Measurements from ENCODE around the gene PSKH1.

The PSKH1 gene

DNA sequence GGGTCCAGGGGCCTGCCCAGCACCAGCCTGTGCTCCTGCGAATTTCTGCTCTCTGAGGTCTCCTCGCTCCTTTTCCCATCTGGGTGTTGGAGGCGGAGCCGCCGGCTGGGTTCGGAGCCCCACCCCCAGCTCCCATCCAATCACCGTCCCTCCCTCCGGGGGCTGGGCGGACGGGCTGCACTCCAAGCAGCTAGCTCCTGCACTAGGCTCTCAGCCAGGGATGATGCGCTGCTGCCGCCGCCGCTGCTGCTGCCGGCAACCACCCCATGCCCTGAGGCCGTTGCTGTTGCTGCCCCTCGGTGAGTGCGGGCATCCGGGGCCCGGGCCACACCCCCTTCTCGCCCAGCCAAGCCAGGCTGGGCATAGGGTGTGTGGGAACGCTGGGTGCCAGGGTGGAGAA, 8.4 kb upstream of the PSKH1 start, which contains the start of gene NRN1L:
NRN1L (plus strand) TSS at position 202 of the 400 bp plus-strand sequence; CDS start at position 221, 19 bp downstream.
- no peak within 1 kb of the TSS for H3K27ac ChIP-seq (ENCODE audit: extremely low read depth, low read depth, low read length)
- H3K4me3 ChIP-seq (ENCODE audit: low read depth, low read length) = no peak within 1 kb of the TSS
- H3K9me3 ChIP-seq (ENCODE audit: control insufficient read depth, insufficient read depth, low read depth, low read length) = no peaks in the 10 kb centered on the region
- no peak for TF ChIP-seq GFI1B (tag by site-specific recombination; IDR thresholded peaks at IDR 0.05)
- no peak for TF ChIP-seq ZBTB7A (tag by site-specific recombination; IDR thresholded peaks at IDR 0.05; ENCODE audit: low read depth)
- TF ChIP-seq ZNF23 (tag by site-specific recombination; IDR thresholded peaks at IDR 0.05; ENCODE audit: borderline replicate concordance) = no peak
- TF ChIP-seq IKZF3 (tag by site-specific recombination; IDR thresholded peaks at IDR 0.05) = peak; percentile 41
- no peak for TF ChIP-seq ZNF530 (tag by site-specific recombination; IDR thresholded peaks at IDR 0.05; ENCODE audit: low read depth)
- TF ChIP-seq, protein P1, sequence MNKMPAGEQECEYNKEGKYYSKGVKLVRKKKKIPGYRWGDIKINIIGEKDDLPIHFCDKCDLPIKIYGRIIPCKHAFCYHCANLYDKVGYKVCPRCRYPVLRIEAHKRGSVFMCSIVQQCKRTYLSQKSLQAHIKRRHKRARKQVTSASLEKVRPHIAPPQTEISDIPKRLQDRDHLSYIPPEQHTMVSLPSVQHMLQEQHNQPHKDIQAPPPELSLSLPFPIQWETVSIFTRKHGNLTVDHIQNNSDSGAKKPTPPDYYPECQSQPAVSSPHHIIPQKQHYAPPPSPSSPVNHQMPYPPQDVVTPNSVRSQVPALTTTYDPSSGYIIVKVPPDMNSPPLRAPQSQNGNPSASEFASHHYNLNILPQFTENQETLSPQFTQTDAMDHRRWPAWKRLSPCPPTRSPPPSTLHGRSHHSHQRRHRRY (tag by site-specific recombination; IDR thresholded peaks at IDR 0.05) = no peak
- TF ChIP-seq, protein P2, sequence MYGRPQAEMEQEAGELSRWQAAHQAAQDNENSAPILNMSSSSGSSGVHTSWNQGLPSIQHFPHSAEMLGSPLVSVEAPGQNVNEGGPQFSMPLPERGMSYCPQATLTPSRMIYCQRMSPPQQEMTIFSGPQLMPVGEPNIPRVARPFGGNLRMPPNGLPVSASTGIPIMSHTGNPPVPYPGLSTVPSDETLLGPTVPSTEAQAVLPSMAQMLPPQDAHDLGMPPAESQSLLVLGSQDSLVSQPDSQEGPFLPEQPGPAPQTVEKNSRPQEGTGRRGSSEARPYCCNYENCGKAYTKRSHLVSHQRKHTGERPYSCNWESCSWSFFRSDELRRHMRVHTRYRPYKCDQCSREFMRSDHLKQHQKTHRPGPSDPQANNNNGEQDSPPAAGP (tag by site-specific recombination; IDR thresholded peaks at IDR 0.05) = no peak
- no peak for TF ChIP-seq ZNF555 (tag by site-specific recombination; conservative IDR thresholded peaks at IDR 0.05)
- no peak for TF ChIP-seq ZNF155 (tag by site-specific recombination; IDR thresholded peaks at IDR 0.05)
- TF ChIP-seq, protein P3, sequence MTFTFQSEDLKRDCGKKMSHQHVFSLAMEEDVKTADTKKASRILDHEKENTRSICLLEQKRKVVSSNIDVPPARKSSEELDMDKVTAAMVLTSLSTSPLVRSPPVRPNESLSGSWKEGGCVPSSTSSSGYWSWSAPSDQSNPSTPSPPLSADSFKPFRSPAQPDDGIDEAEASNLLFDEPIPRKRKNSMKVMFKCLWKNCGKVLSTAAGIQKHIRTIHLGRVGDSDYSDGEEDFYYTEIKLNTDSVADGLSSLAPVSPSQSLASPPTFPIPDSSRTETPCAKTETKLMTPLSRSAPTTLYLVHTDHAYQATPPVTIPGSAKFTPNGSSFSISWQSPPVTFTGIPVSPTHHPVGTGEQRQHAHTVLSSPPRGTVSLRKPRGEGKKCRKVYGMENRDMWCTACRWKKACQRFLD (tag by site-specific recombination; IDR thresholded peaks at IDR 0.05) = no peak
- TF ChIP-seq YY2 (tag by site-specific recombination; IDR thresholded peaks at IDR 0.05) = no peak
- no peak for TF ChIP-seq SALL2 (tag by site-specific recombination; IDR thresholded peaks at IDR 0.05; ENCODE audit: borderline replicate concordance)
- TF ChIP-seq, protein P4, sequence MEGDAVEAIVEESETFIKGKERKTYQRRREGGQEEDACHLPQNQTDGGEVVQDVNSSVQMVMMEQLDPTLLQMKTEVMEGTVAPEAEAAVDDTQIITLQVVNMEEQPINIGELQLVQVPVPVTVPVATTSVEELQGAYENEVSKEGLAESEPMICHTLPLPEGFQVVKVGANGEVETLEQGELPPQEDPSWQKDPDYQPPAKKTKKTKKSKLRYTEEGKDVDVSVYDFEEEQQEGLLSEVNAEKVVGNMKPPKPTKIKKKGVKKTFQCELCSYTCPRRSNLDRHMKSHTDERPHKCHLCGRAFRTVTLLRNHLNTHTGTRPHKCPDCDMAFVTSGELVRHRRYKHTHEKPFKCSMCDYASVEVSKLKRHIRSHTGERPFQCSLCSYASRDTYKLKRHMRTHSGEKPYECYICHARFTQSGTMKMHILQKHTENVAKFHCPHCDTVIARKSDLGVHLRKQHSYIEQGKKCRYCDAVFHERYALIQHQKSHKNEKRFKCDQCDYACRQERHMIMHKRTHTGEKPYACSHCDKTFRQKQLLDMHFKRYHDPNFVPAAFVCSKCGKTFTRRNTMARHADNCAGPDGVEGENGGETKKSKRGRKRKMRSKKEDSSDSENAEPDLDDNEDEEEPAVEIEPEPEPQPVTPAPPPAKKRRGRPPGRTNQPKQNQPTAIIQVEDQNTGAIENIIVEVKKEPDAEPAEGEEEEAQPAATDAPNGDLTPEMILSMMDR (tag by site-specific recombination; IDR thresholded peaks at IDR 0.05) = no peak
- TF ChIP-seq, protein P5, sequence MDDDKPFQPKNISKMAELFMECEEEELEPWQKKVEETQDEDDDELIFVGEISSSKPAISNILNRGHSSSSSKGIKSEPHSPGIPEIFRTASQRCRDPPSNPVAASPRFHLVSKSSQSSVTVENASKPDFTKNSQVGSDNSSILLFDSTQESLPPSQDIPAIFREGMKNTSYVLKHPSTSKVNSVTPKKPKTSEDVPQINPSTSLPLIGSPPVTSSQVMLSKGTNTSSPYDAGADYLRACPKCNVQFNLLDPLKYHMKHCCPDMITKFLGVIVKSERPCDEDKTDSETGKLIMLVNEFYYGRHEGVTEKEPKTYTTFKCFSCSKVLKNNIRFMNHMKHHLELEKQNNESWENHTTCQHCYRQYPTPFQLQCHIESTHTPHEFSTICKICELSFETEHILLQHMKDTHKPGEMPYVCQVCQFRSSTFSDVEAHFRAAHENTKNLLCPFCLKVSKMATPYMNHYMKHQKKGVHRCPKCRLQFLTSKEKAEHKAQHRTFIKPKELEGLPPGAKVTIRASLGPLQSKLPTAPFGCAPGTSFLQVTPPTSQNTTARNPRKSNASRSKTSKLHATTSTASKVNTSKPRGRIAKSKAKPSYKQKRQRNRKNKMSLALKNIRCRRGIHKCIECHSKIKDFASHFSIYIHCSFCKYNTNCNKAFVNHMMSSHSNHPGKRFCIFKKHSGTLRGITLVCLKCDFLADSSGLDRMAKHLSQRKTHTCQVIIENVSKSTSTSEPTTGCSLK (tag by site-specific recombination; IDR thresholded peaks at IDR 0.05) = no peak
- TF ChIP-seq ZBTB20 (tag by site-specific recombination; IDR thresholded peaks at IDR 0.05) = no peak
- TF ChIP-seq MEIS1 (CRISPR knock-in tag; IDR thresholded peaks at IDR 0.05; ENCODE audit: borderline replicate concordance) = no peak
- peak; percentile 79 for TF ChIP-seq SP2 (tag by site-specific recombination; IDR thresholded peaks at IDR 0.05)
- TF ChIP-seq, protein P6, sequence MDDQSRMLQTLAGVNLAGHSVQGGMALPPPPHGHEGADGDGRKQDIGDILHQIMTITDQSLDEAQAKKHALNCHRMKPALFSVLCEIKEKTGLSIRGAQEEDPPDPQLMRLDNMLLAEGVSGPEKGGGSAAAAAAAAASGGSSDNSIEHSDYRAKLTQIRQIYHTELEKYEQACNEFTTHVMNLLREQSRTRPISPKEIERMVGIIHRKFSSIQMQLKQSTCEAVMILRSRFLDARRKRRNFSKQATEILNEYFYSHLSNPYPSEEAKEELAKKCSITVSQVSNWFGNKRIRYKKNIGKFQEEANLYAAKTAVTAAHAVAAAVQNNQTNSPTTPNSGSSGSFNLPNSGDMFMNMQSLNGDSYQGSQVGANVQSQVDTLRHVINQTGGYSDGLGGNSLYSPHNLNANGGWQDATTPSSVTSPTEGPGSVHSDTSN (CRISPR knock-in tag; IDR thresholded peaks at IDR 0.05) = no peak
- TF ChIP-seq ZNF596 (tag by site-specific recombination; IDR thresholded peaks at IDR 0.05) = no peak
- no peak for TF ChIP-seq ZNF121 (tag by site-specific recombination; IDR thresholded peaks at IDR 0.05)
- no peak for TF ChIP-seq HOXD13 (CRISPR knock-in tag; IDR thresholded peaks at IDR 0.05; ENCODE audit: borderline replicate concordance)
- no peak for TF ChIP-seq ZNF677 (tag by site-specific recombination; IDR thresholded peaks at IDR 0.05)
- no peak for TF ChIP-seq ZBTB21 (tag by site-specific recombination; IDR thresholded peaks at IDR 0.05)
- TF ChIP-seq KLF9 (tag by site-specific recombination; IDR thresholded peaks at IDR 0.05; ENCODE audit: low read depth) = peak; percentile 93
- TF ChIP-seq, protein P7, sequence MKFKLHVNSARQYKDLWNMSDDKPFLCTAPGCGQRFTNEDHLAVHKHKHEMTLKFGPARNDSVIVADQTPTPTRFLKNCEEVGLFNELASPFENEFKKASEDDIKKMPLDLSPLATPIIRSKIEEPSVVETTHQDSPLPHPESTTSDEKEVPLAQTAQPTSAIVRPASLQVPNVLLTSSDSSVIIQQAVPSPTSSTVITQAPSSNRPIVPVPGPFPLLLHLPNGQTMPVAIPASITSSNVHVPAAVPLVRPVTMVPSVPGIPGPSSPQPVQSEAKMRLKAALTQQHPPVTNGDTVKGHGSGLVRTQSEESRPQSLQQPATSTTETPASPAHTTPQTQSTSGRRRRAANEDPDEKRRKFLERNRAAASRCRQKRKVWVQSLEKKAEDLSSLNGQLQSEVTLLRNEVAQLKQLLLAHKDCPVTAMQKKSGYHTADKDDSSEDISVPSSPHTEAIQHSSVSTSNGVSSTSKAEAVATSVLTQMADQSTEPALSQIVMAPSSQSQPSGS (tag by site-specific recombination; IDR thresholded peaks at IDR 0.05; ENCODE audit: low read depth) = no peak
- 0 out of 2 replicates have a peak, but pooled peaks have one; percentile 60 for TF ChIP-seq ZNF560 (tag by site-specific recombination; IDR thresholded peaks at IDR 0.05; ENCODE audit: borderline replicate concordance)
- 0 out of 2 replicates have a peak, but pooled peaks have one; percentile 16 for TF ChIP-seq ZNF843 (tag by site-specific recombination; IDR thresholded peaks at IDR 0.05)
- no peak for TF ChIP-seq ZNF404 (tag by site-specific recombination; IDR thresholded peaks at IDR 0.05)
- TF ChIP-seq OSR2 (tag by site-specific recombination; IDR thresholded peaks at IDR 0.05) = peak; percentile 90

More for the DNA sequence above, 8.4 kb upstream of the PSKH1 start, which contains the start of gene NRN1L:
- peaks cover 0 to 59% of the 10 kb centered on the region in 2 experiments; a peak in 1 of 3 replicates for H3K36me3 ChIP-seq (ENCODE audit: control insufficient read depth in 2 of 2, insufficient read depth in 1 of 2, low read length in 2 of 2)
- H3K4me1 ChIP-seq (ENCODE audit: control insufficient read depth, insufficient read depth, low read length) = peaks cover 3% of the 10 kb centered on the region; the same call in 1 of the 2 replicates
- POLR2A ChIA-PET = interaction anchor here (1.2 to 2.4 kb wide), 3 partner anchors 11 to 50 kb away, joined by 3 to 16 read pairs (median 4); partner anchors contain the start of gene EDC4
- CTCF ChIA-PET = interaction anchor here (0.6 to 4.2 kb wide), 24 partner anchors 7 to 405 kb away, joined by 3 to 62 read pairs (median 6); partner anchors contain the start of genes EDC4, NUTF2, PSKH1 and PSMB10
